Dedifferentiated amniotic fluid mesenchymal stem cell (primary cell): ENCODE results near the gene C9orf40.

ENCODE experiments used
- DNase-seq: peaks from one replicate; pipeline ENCODE4 v3.0.0-alpha.2; 2016; ENCODE audit errors: extremely low spot score

C9orf40 gene

DNA sequence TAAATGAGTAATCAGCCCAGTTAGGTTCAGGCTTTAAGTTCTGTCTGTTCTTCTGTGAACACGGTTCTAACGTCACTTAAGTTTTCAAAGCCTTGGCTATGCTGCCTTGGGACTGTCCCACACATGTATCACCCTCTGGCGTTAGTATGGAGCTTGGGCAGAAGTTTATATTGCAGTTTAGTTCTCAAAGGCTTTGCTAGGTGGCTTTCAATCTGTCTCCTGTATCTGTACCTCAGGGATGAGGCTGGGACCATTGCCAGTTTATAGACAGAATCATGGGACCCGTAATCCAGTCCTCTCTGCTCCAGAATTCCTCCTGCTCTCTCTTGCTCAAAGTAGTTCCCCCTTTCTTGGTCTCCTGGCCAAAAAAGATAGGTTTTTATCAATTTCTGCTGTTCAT, 12.1 kb downstream of the C9orf40 start:
- DNase-seq, result no peak

DNA sequence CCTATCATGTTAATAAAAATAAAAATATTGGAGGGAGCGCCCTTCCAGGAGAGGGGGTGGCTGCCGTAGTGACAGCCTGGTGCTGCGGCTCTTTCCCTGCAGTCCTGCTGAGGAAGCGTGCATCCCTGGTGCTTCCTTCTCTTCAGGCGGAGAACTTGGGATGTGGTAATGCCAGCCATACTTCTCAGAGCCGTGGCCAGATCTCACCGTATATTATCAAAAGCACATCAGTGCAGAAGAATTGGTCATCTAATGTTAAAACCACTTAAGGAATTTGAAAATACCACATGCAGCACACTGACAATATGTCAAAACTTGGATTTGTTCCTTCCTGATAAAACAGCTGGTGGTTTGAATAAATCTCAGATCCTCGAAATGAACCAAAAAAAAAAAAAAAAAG, 17.7 kb downstream of the C9orf40 start:
- no peak for DNase-seq

DNA sequence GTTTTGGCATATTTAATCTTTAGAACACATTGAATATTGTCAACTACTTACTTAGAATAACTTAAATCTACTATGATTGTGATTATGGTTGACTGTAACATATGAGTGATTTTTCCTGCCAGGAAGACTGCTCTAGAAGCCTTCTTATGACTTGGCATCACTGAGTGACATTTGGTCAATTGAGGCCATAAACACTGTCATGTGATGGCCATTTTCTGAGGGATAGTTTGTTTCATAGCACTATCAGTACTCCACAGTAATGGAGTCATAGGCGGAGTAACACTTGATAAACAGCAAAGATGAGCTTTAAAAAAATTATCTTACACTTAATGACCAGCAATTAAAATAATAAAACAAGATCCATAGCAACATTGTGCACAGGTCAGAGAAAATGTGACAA, 31.0 kb downstream of the C9orf40 start:
- DNase-seq, result no peak

DNA sequence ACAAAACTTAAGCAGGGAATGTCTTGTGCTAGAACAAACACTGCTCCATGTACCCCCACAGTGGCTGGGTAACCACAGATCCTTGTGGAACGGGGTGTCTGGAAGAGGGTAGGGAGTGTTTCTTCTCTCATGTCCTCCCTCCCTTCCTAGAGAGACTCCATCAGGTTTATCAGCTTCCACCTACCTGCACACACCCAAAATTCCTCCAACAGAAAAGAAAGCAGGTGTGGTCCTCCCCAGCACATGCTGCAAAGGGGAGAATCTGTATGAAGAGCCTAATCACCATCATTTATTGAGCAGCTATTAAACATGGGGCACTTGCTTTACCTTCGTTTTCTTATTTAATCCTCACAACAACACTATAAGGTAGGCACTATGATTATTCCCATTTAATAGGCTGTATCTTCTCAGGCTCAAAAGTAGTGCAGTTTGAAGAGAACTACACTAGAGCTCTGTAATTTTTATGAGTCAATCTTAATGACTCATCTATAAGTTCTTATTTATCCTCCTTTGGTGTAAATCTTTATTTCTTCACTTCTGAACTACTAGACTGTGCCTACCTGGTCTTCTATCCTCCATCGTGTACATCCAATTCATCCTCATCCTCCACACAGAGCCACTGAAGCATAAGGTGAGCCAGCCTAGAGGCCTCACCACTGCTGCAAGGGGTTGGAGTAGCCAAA, 31.6 kb downstream of the C9orf40 start:
- DNase-seq, result no peak

DNA sequence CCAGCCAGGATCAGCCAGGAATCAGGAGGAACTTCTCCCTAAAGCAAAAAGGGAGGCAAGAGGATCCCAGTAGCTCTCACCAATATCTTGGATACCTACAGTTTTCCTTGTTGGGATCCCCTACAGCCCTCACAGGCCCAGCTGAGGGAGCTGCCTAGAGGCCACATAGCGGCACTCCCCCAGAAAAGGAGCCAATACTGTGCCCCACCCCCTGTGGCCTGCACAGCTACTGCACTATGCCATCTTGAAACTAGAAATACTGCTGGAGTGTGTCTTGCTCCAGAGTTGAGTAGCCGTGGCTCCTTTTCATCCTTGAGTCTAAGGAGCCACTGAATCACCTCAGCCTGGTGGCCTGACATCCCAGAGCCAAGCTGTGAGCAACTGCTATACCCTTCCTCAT, 42.7 kb downstream of the C9orf40 start:
- no peak for DNase-seq

DNA sequence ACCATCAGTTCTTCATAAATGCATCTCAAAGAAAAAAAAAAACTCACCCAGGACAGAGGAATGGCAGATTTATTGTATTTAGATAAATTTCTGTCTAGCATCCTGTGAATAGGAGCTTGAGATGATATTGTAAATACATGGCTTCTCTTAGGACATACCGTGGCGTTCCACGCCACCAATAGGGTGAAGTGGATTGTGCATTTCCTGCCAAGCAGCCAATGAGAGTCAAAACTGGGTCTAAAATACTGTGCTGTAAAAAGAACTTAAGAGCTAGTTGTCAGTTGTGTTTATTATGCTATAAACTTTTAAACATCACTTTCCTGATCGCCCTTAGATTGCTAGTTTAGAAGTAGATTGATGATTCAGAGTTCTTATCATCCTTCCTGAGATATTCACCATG, 44.0 kb downstream of the C9orf40 start:
- DNase-seq, result no peak

DNA sequence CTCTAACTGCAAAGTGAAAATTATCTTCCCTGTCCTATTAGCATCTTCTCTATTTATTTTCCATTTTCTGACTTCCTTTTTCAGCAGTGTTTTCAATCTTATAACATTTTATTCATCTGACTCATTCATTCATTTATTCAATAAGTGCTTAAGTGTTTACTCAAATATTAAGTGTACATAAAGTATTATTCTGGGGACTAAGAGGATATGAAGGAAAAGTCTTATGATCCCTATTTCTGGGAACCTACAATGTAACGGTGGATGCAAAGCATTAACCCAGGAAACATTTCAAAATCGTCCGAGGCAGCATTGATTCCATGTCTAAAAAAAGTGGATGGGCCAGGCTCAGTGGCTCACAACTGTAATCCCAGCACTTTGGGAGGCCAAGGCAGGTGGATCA, 45.6 kb downstream of the C9orf40 start:
- no peak for DNase-seq

DNA sequence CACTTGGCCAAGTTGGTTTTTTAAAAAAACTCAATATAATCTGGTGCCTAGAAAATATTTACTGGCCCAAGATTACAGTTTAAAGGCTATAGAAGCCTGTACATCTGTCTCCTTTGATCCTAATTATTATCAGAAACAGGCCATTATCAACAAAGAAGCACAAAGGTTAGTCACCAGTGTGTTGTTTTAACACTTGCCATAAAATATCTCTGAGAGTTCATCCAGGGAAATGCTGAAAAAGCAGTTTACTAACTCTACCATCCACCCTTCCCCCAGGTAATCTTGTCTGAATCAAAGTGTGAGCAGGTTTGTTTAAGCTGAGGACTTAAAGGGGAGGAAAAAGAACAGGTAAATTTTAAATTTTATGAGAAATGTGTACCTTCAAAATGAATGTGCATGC, 51.7 kb downstream of the C9orf40 start:
- no peak for DNase-seq
